ENCODE data around the gene BLTP1.
"Not testable (repeated sequence)": the region's sequence is repeated elsewhere in the genome, so short reads cannot be mapped to it uniquely, and the experiment has no call there.

Gene BLTP1, protein sequence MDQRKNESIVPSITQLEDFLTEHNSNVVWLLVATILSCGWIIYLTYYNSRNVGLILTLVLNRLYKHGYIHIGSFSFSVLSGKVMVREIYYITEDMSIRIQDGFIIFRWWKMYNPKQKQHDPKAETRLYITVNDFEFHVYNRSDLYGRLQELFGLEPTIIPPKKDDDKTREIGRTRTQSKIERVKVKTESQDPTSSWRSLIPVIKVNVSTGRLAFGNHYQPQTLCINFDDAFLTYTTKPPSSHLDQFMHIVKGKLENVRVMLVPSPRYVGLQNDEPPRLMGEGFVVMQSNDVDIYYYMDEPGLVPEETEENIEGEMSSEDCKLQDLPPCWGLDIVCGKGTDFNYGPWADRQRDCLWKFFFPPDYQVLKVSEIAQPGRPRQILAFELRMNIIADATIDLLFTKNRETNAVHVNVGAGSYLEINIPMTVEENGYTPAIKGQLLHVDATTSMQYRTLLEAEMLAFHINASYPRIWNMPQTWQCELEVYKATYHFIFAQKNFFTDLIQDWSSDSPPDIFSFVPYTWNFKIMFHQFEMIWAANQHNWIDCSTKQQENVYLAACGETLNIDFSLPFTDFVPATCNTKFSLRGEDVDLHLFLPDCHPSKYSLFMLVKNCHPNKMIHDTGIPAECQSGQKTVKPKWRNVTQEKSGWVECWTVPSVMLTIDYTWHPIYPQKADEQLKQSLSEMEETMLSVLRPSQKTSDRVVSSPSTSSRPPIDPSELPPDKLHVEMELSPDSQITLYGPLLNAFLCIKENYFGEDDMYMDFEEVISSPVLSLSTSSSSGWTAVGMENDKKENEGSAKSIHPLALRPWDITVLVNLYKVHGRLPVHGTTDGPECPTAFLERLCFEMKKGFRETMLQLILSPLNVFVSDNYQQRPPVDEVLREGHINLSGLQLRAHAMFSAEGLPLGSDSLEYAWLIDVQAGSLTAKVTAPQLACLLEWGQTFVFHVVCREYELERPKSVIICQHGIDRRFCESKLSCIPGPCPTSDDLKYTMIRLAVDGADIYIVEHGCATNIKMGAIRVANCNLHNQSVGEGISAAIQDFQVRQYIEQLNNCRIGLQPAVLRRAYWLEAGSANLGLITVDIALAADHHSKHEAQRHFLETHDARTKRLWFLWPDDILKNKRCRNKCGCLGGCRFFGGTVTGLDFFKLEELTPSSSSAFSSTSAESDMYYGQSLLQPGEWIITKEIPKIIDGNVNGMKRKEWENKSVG (N-terminal part only)

DNA sequence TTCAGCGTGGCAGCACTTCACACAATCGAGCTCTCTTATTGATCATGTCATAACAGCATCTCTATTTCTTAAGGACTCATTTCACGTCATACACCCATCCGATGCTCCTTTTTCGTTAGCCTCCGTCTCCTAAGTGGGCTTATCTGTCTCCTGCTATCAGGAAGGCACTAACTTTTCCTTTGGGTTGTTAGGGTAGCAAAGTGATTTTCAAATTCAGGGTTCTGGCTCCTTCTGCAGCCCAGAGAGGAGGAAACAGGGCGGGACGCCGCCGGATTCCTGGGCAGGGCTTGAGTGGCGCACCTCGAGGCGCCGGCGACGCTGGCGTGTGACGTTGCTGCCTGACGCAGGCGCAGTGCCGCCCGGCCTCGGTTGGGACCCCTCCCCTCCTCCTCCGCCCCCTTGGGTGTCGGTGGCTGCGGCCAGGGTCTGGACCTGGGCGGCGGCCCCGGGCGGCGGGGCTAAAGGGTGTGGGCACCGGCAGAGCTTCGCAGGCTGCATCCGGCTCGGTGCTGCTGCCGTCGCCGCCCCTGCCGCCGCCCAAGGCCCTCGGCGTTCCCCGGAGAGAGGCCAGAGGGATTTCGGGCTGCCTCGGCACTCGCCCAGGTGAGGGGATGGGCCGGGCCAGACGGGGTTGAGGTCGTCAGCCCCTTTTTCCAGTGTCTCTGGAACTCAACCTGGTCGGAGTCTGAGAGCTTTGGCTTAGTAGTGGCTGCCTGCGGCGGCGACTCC is at the start of gene BLTP1:
BLTP1 (plus strand) TSS at position 350 of the 729 bp plus-strand sequence. CDS start 18,317 bp downstream, outside the sequence.
- peak; percentile 60 for DNase-seq

- no peak for DNase-seq
These were observed 47.9 kb upstream of the BLTP1 start for GRCh38 chr4:122104184-122104583.

- no peak for DNase-seq
These were observed 44.5 kb upstream of the BLTP1 start for GRCh38 chr4:122107680-122108079.

DNA sequence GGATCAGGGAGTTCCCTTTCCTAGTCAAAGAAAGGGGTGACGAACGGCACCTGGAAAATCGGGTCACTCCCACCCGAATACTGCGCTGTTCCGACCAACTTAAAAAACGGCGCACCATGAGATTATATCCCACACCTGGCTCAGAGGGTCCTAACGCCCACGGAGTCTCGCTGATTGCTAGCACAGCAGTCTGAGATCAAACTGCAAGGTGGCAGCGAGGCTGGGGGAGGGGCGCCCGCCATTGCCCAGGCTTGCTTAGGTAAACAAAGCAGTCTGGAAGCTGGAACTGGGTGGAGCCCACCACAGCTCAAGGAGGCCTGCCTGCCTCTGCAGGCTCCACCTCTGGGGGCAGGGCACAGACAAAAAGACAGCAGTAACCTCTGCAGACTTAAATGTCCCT is 41.8 kb upstream of the BLTP1 start:
- not testable (repeated sequence) for DNase-seq

- DNase-seq, result no peak
These were observed 34.4 kb upstream of the BLTP1 start for GRCh38 chr4:122117743-122118142.

- DNase-seq, result no peak
These were observed 33.9 kb upstream of the BLTP1 start for GRCh38 chr4:122118243-122118642.

- DNase-seq, result no peak
These were observed 32.4 kb upstream of the BLTP1 start for GRCh38 chr4:122119739-122120138.

GRCh38 chr4:122121593-122121992 is 30.5 kb upstream of the BLTP1 start:
- no peak for DNase-seq

- no peak for DNase-seq
These were observed 30.0 kb upstream of the BLTP1 start for GRCh38 chr4:122122083-122122482.

DNA sequence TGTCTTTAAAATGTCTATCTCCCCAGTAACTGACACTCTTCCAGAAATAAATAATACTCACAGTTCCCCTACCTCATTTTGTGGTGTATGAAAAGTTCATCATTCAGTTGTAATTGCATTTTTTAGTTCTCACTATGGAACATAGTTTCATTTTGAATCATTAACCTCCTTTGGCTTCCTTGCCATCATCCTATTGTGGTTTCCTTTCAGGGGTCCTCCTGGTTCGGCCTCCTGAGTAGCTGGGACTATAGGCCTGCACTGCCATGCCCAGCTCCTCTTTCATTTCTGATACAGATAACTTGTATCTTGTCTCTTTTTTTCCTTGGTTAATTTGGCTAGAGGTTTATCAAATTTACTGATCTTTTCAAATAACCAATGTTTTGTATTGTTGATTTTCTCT is 23.1 kb upstream of the BLTP1 start:
- DNase-seq, result no peak

GRCh38 chr4:122131562-122132157 is 20.5 kb upstream of the BLTP1 start:
- no peak for DNase-seq

DNA sequence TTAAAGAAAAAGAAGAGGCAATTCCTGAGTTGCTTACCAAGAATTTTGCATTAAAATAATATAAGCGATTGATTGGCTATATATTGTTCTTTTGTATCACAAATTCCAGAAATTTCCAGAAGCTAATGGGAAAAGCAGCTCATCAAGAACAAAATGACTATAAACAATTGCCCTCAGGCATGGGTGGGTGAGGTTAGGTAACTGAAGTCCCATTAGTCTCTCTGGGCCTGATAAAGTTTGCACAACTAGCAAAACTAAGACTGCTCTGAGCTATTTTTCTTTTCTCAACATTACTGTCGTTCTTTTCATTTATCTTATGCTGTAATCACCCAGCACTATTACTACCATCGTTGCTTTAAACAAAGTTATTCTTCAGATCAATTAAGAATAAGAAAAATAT is 19.2 kb upstream of the BLTP1 start:
- DNase-seq, result no peak

- DNase-seq, result no peak
These were observed 13.0 kb upstream of the BLTP1 start for GRCh38 chr4:122139139-122139538.

DNA sequence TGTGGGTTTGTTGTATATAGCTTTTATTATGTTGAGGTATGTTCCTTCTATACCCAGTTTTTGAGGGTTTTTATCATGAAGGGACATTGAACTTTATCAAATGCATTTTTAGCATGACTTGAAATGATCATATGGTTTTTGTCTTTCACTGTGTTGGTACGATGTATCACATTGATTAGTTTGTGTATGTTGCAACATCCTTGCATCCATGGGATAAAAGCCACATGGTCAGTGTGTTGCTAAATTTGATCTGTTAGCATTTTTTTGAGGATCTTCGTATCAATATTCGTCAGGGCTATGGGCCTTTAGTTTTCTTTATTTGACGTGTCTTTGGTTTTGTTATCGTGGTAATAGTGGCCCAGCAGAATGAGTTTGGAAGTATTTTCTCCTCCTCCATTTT is 11.3 kb upstream of the BLTP1 start:
- DNase-seq, result no peak

GRCh38 chr4:122142687-122143086 is 9.4 kb upstream of the BLTP1 start:
- DNase-seq, result no peak

GRCh38 chr4:122146652-122147051 is 5.5 kb upstream of the BLTP1 start:
- DNase-seq, result no peak

- no peak for DNase-seq
These were observed 1.2 kb upstream of the BLTP1 start for GRCh38 chr4:122150931-122151330.

- DNase-seq, result peak; percentile 27
These were observed 638 bp downstream of the BLTP1 start for GRCh38 chr4:122152711-122153226.

GRCh38 chr4:122156819-122157218 is 4.7 kb downstream of the BLTP1 start:
- no peak for DNase-seq

DNA sequence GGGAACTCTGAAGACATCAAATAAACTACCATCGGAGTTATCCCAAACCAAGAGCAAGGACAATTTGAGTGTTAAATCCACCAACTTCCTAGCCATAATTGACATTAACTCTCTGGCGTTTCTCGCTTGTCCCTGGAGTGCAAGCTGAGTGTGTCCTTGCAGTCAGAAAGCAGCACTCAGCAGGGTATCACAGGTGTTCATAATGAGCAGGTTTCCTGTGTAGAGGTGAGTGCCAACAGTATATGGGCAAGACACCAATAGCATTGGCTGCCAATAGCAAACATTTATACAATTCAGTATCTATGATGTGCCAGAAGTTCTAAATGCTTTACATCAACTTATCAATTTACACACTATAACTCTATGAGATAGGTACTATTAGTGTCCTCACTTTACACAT is 11.2 kb downstream of the BLTP1 start:
- DNase-seq, result peak; percentile 6

- DNase-seq, result no peak
These were observed 11.6 kb downstream of the BLTP1 start for GRCh38 chr4:122163767-122164166.

GRCh38 chr4:122167369-122167768 is 15.2 kb downstream of the BLTP1 start:
- no peak for DNase-seq
